Dermis blood vessel endothelial cell (primary cell): ENCODE measurements around the gene ADSS1. TPM values are rescaled to one million over a fixed set of nuclear protein-coding genes. Genes with fewer than 3 reads are reported as not detected.
"Not testable (repeated sequence)": the region's sequence is repeated elsewhere in the genome, so short reads cannot be mapped to it uniquely, and the experiment has no call there.

Source experiments
- DNase-seq: peaks from one replicate; pipeline ENCODE4 v3.0.0; 2010
- total RNA-seq: library from RNA; depleted of rRNA; stranded (reverse); fragments of >200 nt; gene quantifications from 2 replicates; pipeline ENCODE4 v1.2.3, GENCODE V29; 2014

Gene ADSS1
- total RNA-seq, 1 donor from 2014 or later = 2.2 TPM

- no peak for DNase-seq
Measured at GRCh38 chr14:104717646-104718045, 6.4 kb upstream of the ADSS1 start.

DNA sequence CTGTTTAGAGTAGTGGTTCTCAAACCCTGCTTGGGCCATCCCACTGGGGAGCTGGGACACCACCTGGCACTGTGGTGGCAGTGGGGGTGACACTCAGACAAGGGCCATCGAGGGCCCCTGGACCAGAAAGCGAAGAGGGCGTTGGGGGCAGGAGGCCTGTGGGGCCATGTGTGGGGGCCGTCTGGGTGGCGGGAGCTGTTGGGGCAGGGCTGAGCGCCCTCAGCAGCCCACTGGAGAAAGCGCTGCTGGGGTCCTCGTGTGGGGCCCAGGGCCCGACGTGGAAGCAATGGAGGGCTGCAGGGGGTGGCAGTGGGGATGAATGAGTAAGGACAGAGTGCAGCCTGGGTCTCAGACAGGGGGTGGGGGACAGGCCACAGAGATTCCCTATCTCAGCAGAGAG is 5.9 kb upstream of the ADSS1 start:
- DNase-seq = no peak

DNA sequence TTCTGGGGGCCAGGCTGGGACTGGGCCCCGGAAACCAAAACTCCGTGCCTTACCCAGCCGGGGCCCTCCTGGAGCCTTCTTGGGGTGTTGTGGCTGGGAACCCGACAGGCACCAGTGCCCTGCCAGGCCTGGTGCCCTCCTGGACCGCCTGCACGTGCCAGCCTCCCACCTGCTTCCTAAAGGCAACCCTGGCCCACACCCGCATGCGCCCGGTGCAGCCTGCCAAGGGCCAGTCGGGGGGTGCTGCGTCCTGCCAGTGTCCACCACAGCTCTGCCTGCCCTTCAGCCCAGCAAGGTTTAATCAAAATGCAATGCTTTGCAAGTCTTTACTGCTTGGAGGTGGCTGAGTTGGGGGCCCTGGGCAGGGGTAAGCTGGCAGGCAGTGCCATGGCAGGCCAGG is 5.2 kb upstream of the ADSS1 start:
- DNase-seq = no peak

DNA sequence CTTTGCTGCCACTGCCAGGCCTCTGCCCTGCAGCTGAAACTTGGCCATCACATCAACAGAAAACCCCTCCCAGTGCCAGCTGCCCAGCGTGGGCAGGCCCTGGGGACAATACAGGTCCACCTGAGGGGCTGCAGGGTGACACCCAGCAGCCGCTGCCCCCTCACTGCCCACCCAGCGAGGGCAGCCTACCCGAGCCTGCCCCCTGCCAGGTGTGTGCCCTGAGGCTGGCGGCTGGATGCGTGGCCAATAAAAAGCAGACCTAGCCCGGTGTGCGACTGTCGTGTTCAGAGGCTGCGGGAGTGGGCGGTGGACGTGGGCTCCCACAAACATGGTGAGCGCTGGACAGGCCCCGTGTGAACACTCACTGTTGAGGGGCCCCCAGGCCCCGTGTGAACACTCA is 4.7 kb upstream of the ADSS1 start:
- no peak for DNase-seq

GRCh38 chr14:104721505-104722431 is 2.3 kb upstream of the ADSS1 start:
- no peak for DNase-seq

DNA sequence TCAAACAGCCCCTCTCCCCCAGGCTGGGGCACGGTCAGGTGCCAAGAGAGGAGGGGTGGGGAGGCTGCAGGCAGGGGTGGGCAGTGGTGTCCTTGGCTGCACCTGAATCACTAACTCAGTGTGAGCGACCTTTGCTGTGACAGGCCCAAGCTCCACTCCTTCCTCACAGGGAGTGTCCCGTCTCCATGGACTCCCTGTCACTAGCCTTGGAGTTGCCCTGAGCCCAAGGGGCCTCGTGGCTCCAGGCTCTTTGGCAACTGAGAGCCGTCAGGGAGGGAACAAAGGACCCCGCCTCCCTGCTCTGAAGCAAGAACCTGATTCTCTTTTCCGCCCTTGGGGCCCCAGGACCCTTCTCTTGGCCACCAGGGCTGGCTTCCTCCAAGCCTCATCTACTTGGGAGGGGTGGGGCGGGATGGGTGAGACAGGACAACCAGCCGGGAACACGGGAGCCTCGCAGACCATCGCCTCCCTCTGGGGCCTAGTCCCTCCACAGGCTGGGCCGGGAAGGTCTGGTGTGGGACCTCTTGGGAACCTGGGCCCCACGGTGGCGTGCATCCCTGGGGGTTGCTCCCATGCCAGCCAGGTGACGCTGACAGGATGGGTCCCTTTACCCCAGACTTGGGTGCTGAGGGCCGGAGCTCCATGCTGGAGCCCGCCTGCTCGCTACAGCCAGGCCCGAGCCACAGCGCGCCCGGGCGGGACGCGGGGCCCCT is 935 bp upstream of the ADSS1 start:
- DNase-seq = no peak

- peak; percentile 28 for DNase-seq
Measured at GRCh38 chr14:104724407-104724980, 465 bp downstream of the ADSS1 start.

DNA sequence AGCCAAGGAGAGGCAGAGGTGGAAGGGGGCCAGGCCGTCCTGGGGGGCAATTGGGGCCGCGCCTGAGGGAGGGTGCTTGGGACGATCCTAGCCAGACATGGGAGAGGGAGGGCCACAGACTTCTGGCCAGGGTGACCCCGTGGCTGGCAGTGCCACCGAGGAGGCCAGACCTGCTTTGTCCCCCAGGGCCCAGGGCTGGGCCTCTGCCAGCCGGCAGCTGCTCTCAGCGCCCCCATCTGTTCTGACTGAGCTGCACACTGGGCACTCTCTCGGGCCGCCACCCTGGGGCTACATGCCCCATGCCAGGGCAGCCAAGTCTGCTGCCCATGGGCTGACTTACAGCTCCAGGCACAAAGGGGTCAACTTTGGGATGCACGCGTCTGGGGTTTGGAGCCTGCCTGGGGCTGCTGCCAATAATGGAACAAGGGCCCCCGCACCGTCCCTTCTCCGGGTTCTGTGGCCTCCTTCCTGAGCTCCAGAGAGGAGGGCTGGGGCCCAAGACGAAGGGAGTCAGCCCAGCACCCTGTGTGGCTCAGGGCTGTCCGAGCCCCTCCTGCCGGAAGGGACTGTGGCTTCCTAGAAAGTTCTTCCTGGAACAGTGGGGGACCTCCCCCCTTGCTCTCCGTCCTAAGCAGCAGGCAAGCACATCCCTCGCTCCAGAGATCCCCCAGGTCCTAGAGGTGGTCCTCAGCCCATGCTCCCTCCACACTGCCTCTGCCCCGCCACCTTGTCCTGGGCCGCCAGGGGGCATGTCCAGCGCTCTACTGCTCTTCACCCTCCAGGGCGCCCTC is 1.1 kb downstream of the ADSS1 start:
- DNase-seq = peak; percentile 44

GRCh38 chr14:104725772-104726548 is 1.9 kb downstream of the ADSS1 start:
- no peak for DNase-seq

GRCh38 chr14:104726600-104727451 is 2.8 kb downstream of the ADSS1 start:
- peak; percentile 26 for DNase-seq

- DNase-seq = no peak
Measured at GRCh38 chr14:104728631-104729030, 4.6 kb downstream of the ADSS1 start.

GRCh38 chr14:104729176-104729834 is 5.3 kb downstream of the ADSS1 start:
- DNase-seq = not testable (repeated sequence)

- no peak for DNase-seq
Measured at GRCh38 chr14:104729835-104730181, 5.8 kb downstream of the ADSS1 start.

- DNase-seq = no peak
Measured at GRCh38 chr14:104730487-104730886, 6.5 kb downstream of the ADSS1 start.

DNA sequence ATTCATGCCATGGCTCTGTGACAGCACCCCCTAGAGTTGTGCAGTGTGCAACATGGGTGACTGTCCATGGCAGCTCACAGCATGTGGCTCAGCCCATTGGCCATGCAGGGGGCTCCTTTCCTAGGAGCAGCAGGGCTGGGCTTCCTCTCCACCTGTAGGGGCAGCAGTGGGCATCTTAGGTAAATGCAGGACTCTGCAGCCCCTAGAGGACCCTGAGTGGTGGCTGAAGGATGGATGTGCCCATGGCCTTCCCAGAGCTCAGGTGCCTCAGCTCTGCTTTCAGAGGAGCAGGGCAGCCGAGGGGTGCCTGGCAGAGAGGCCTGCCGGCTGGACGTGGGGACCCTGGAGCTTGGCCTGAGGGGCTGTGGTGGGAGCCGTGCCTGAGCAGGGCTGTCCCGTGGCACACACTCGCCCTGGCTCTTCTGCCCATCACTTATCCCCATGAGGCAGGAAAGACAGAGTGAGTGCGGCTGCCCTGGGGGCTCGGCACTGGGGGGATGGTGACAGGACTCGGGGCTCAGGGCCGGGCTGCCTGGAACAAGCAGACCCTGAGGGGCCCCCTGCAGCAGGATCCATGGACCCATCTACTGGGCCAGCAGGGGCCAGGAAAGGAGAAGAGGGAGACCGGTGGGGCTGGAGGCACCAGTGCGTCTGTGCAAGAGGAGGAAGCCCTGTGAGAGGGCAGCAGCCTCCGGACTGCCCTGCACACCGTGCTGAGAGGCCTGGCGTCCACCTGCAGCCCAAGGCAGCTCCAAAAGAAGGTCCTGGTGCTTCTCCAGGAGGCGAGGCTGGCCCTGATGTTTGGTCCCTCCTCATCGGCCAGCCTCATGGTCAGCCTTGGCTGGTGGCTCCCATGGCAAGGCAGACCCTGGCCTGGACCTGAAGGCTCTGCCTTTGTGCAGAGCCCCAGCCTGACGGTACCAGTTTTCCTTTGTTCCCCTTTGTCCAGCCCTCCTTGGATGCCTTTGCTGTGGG is 7.6 kb downstream of the ADSS1 start:
- peak; percentile 39 for DNase-seq

DNA sequence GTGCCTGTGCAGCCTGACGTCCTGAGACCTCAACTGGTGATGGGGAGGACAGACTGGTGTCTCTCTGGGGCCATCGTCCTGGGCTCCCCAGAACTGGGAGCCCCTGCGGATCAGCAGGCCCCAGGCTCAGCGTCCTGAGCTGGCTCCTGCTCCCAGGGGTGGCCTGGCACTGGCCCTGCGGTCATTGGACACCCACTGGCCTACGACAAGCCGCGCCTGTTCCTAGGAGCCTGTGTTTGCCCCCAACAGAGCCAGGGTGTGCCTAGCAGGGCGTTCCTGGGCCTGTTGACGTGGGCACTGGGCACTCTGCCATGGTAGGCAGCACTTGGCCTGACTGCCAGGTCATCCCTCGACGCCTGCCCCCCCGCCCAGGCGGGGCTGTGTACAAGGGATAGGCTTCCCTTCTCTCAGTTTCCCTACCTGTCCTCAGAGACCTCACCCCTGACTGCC is 8.4 kb downstream of the ADSS1 start:
- DNase-seq = peak; percentile 34

- no peak for DNase-seq
Measured at GRCh38 chr14:104732931-104733681, 9.1 kb downstream of the ADSS1 start.

- no peak for DNase-seq
Measured at GRCh38 chr14:104734051-104734587, 10.1 kb downstream of the ADSS1 start.
